Measurements from ENCODE around the gene TLL2. TPM values are rescaled to one million over a fixed set of nuclear protein-coding genes. Genes with fewer than 3 reads are reported as not detected.

TLL2 gene
- total RNA-seq, 2 experiments from 2014 or later = 0.09 to 0.18 TPM

- TF ChIP-seq CTCF (IDR thresholded peaks at IDR 0.05) = no peak
- Mint-ChIP-seq H3K27me3 (peaks cover 7% of the 10 kb centered on the region), H3K4me1 (ENCODE audit: low read depth) (no peaks in the 10 kb centered on the region), H3K9me3 (no peaks in the 10 kb centered on the region), H3K27ac (no peak overlapping the region), H3K4me3 (no peak overlapping the region), H3K36me3 (ENCODE audit: low read depth) (no peaks in the 10 kb centered on the region)
- ATAC-seq (no peak), DNase-seq (no peak)
- intact Hi-C loops (cut with micrococcal nuclease) = no loop called here
- ChIA-PET POLR2A (no interaction called here), CTCF (interaction anchor here (1.5 kb wide), 1 partner anchor 16 kb away, joined by 3 read pairs; no protein-coding TSS in a partner anchor)
Measured at GRCh38 chr10:96441322-96441885, 72.3 kb downstream of the TLL2 start.

GRCh38 chr10:96440361-96441292 is 73.1 kb downstream of the TLL2 start:
- Mint-ChIP-seq H3K27ac (no peak overlapping the region), H3K27me3 (peaks cover 7% of the 10 kb centered on the region), H3K4me3 (no peak overlapping the region), H3K9me3 (peaks cover 2% of the 10 kb centered on the region), H3K4me1 (ENCODE audit: low read depth) (no peaks in the 10 kb centered on the region), H3K36me3 (ENCODE audit: low read depth) (no peaks in the 10 kb centered on the region)
- no peak for TF ChIP-seq CTCF (IDR thresholded peaks at IDR 0.05)
- DNase-seq = no peak
- CTCF ChIA-PET = interaction anchor here (1.5 to 1.7 kb wide), 2 partner anchors 16 to 66 kb away, joined by 3 to 6 read pairs; no protein-coding TSS in a partner anchor
- POLR2A ChIA-PET = interaction anchor here (0.7 kb wide), 1 partner anchor 17 kb away, joined by 3 read pairs; no protein-coding TSS in a partner anchor
- intact Hi-C loops (cut with micrococcal nuclease) = no loop called here
- ATAC-seq = no peak

GRCh38 chr10:96439725-96440124 is 74.0 kb downstream of the TLL2 start:
- CTCF ChIA-PET = interaction anchor here (1.7 kb wide), 1 partner anchor 65 kb away, joined by 6 read pairs; no protein-coding TSS in a partner anchor
- intact Hi-C loops (cut with micrococcal nuclease) = no loop called here
- Mint-ChIP-seq H3K4me1 (ENCODE audit: low read depth) (no peaks in the 10 kb centered on the region), H3K4me3 (no peak overlapping the region), H3K36me3 (ENCODE audit: low read depth) (no peaks in the 10 kb centered on the region), H3K27me3 (peaks cover 2% of the 10 kb centered on the region), H3K9me3 (peaks cover 5% of the 10 kb centered on the region), H3K27ac (no peak overlapping the region)
- ATAC-seq (no peak), DNase-seq (no peak)
- POLR2A ChIA-PET = no interaction called here
- no peak for TF ChIP-seq CTCF (IDR thresholded peaks at IDR 0.05)

GRCh38 chr10:96436035-96436434 is 77.7 kb downstream of the TLL2 start:
- Mint-ChIP-seq H3K27ac (no peak overlapping the region), H3K27me3 (peaks cover 4% of the 10 kb centered on the region), H3K36me3 (ENCODE audit: low read depth) (no peaks in the 10 kb centered on the region), H3K4me3 (no peak overlapping the region), H3K4me1 (ENCODE audit: low read depth) (no peaks in the 10 kb centered on the region), H3K9me3 (peaks cover 5% of the 10 kb centered on the region)
- ATAC-seq (no peak), DNase-seq (no peak)
- CTCF ChIA-PET = no interaction called here
- intact Hi-C loops (cut with micrococcal nuclease) = no loop called here
- POLR2A ChIA-PET = no interaction called here
- TF ChIP-seq CTCF (IDR thresholded peaks at IDR 0.05) = no peak

All from activated CD8-positive, alpha-beta T cell treated with anti-CD3 and anti-CD28 coated beads for 36 hours (primary cell).